Gastrocnemius medialis (tissue), 4 donors: ENCODE measurements around the gene CEL. TPM values are rescaled to one million over a fixed set of nuclear protein-coding genes. Genes with fewer than 3 reads are reported as not detected.
"Not testable (repeated sequence)": the region's sequence is repeated elsewhere in the genome, so short reads cannot be mapped to it uniquely, and the experiment has no call there.

Experiments used
- ATAC-seq, 2 donors: fragments of 150-250 bp; one replicate each; pipeline ENCODE4 v1.9.1; 2016
- DNase-seq, 2 donors: peaks; one replicate each; pipeline ENCODE4 v3.0.0-alpha.2; 2019
- H3K27ac ChIP-seq, 4 donors: fragments of 200-600 bp; sonication (generic); 1 replicate in 1 of 4; 2 replicates in 3 of 4; pipeline ENCODE4 v1.5.1; 2016 to 2018; ENCODE audit warnings: mild to moderate bottlenecking in 2 of 4, moderate library complexity in 1 of 4
- H3K27me3 ChIP-seq, 3 donors: fragments of 200-600 bp; sonication (generic) in 2 of 3; 1 replicate in 1 of 3; 2 replicates in 2 of 3; pipeline versions ENCODE4 v1.5.1 to v1.6.0; 2016 to 2019; ENCODE audit warnings: mild to moderate bottlenecking in 1 of 3, moderate library complexity in 1 of 3
- H3K36me3 ChIP-seq, 2 donors: fragments of 200-600 bp; sonication (generic) in 1 of 2; one replicate each; pipeline ENCODE4 v1.5.1; 2017 to 2018
- H3K4me1 ChIP-seq, 2 donors: fragments of 200-600 bp; sonication (generic) in 1 of 2; one replicate each; pipeline ENCODE4 v1.5.1; 2016 to 2017; ENCODE audit warnings: mild to moderate bottlenecking in 2 of 2
- H3K4me3 ChIP-seq, 4 donors: fragments of 200-600 bp; sonication (generic) in 3 of 4; 1 replicate in 1 of 4; 2 replicates in 3 of 4; pipeline ENCODE4 v1.5.1; 2016 to 2019; ENCODE audit warnings: mild to moderate bottlenecking in 2 of 4
- H3K9me3 ChIP-seq, 3 donors: fragments of 200-600 bp; sonication (generic) in 2 of 3; 1 replicate in 1 of 3; 2 replicates in 2 of 3; pipeline ENCODE4 v1.5.1; 2016 to 2019
- POLR2A ChIP-seq, 2 donors: fragments of 450-650 bp; IDR thresholded peaks; one replicate each; pipeline ENCODE4 v1.6.1; 2017; ENCODE audit warnings: antibody characterized with exemption in 2 of 2, mild to moderate bottlenecking in 2 of 2, moderate library complexity in 2 of 2
- in situ Hi-C, 4 donors: fragments of 200-750 bp; cut with MboI; loops; one replicate each; pipeline versions ENCODE4 v1.15.0 to v1.8.0; 2017; ENCODE audit warnings: low sequenced_read_pairs in 4 of 4
- intact Hi-C: fragments of 100-400 bp; cut with DNase I; formaldehyde crosslinking; loops from one replicate; pipeline ENCODE4 v1.15.1; 2023; ENCODE audit warnings: low total_unique reads
- total RNA-seq, 4 donors: library from RNA; depleted of rRNA; stranded (reverse); fragments of >200 nt; gene quantifications; one replicate each; pipeline versions ENCODE4 v1.1.0 to v1.2.3, GENCODE V29; 2016
- TF ChIP-seq, protein P1 (sequence below), 5 experiments: fragments of 450-650 bp in 3 of 5; fragments of 200-600 bp in 2 of 5; sonication (generic) in 2 of 5; IDR thresholded peaks in 4 of 5; conservative IDR thresholded peaks in 1 of 5; 1 replicate in 4 of 5; 2 replicates in 1 of 5; pipeline ENCODE4 v1.5.1; 2016 to 2019; ENCODE audit warnings: antibody characterized with exemption in 5 of 5, mild to moderate bottlenecking in 3 of 5, moderate library complexity in 3 of 5

The CEL gene
- total RNA-seq, 4 donors from 2014 or later = 0.13 to 1.8 TPM; not detected in 2

DNA sequence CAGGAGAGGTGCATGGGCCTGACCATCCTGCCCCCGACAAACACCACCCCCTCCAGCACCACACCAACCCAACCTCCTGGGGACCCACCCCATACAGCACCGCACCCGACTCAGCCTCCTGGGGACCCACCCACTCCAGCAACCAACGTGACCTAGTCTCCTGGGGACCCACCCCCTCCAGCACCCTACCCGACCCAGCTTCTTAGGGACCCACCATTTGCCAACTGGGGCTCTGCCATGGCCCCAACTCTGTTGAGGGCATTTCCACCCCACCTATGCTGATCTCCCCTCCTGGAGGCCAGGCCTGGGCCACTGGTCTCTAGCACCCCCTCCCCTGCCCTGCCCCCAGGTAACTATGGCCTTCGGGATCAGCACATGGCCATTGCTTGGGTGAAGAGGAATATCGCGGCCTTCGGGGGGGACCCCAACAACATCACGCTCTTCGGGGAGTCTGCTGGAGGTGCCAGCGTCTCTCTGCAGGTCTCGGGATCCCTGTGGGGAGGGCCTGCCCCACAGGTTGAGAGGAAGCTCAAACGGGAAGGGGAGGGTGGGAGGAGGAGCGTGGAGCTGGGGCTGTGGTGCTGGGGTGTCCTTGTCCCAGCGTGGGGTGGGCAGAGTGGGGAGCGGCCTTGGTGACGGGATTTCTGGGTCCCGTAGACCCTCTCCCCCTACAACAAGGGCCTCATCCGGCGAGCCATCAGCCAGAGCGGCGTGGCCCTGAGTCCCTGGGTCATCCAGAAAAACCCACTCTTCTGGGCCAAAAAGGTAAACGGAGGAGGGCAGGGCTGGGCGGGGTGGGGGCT, 4.6 kb downstream of the CEL start:
- DNase-seq (no peak), ATAC-seq (no peak)
- in situ Hi-C loops (no loop called here), intact Hi-C loops (no loop called here)
- Histone ChIP-seq H3K4me3 (no peak overlapping the region), H3K27me3 (no peaks in the 10 kb centered on the region), H3K9me3 (no peaks in the 10 kb centered on the region), H3K27ac (no peak overlapping the region), H3K4me1 (no peaks in the 10 kb centered on the region), H3K36me3 (peaks cover 0 to 4% of the 10 kb centered on the region in 2 donors)
- TF ChIP-seq, protein P1, sequence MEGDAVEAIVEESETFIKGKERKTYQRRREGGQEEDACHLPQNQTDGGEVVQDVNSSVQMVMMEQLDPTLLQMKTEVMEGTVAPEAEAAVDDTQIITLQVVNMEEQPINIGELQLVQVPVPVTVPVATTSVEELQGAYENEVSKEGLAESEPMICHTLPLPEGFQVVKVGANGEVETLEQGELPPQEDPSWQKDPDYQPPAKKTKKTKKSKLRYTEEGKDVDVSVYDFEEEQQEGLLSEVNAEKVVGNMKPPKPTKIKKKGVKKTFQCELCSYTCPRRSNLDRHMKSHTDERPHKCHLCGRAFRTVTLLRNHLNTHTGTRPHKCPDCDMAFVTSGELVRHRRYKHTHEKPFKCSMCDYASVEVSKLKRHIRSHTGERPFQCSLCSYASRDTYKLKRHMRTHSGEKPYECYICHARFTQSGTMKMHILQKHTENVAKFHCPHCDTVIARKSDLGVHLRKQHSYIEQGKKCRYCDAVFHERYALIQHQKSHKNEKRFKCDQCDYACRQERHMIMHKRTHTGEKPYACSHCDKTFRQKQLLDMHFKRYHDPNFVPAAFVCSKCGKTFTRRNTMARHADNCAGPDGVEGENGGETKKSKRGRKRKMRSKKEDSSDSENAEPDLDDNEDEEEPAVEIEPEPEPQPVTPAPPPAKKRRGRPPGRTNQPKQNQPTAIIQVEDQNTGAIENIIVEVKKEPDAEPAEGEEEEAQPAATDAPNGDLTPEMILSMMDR (IDR thresholded peaks at IDR 0.05 in 4 of 5, conservative IDR thresholded peaks at IDR 0.05 in 1 of 5) = no peak
- no peak for TF ChIP-seq POLR2A (IDR thresholded peaks at IDR 0.05)

DNA sequence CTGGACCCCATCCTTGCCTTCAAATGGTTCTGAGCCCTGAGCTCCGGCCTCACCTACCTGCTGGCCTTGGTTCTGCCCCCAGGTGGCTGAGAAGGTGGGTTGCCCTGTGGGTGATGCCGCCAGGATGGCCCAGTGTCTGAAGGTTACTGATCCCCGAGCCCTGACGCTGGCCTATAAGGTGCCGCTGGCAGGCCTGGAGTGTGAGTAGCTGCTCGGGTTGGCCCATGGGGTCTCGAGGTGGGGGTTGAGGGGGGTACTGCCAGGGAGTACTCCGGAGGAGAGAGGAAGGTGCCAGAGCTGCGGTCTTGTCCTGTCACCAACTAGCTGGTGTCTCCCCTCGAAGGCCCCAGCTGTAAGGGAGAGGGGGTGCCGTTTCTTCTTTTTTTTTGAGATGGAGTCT, 5.2 kb downstream of the CEL start:
- no peaks in the 10 kb centered on the region for H3K27me3 ChIP-seq
- no peak overlapping the region for H3K4me3 ChIP-seq
- peaks cover 0 to 4% of the 10 kb centered on the region in 2 donors for H3K36me3 ChIP-seq
- ATAC-seq (no peak), DNase-seq (no peak)
- intact Hi-C loops = no loop called here
- H3K4me1 ChIP-seq = no peaks in the 10 kb centered on the region
- in situ Hi-C loops = no loop called here
- no peaks in the 10 kb centered on the region for H3K9me3 ChIP-seq
- H3K27ac ChIP-seq = no peak overlapping the region
- TF ChIP-seq, protein P1 (IDR thresholded peaks at IDR 0.05 in 4 of 5, conservative IDR thresholded peaks at IDR 0.05 in 1 of 5) = no peak
- no peak for TF ChIP-seq POLR2A (IDR thresholded peaks at IDR 0.05)

DNA sequence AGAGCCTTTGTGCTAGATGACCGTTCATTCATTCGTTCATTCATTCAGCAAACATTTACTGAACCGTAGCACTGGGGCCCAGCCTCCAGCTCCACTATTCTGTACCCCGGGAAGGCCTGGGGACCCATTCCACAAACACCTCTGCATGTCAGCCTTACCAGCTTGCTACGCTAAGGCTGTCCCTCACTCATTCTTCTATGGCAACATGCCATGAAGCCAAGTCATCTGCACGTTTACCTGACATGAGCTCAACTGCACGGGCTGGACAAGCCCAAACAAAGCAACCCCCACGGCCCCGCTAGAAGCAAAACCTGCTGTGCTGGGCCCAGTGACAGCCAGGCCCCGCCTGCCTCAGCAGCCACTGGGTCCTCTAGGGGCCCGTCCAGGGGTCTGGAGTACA, 6.0 kb downstream of the CEL start:
- Histone ChIP-seq H3K27ac (no peak overlapping the region), H3K4me1 (no peaks in the 10 kb centered on the region), H3K36me3 (peaks cover 0 to 4% of the 10 kb centered on the region in 2 donors), H3K4me3 (no peak overlapping the region), H3K27me3 (no peaks in the 10 kb centered on the region), H3K9me3 (no peaks in the 10 kb centered on the region)
- no peak for TF ChIP-seq POLR2A (IDR thresholded peaks at IDR 0.05)
- TF ChIP-seq, protein P1 (IDR thresholded peaks at IDR 0.05 in 4 of 5, conservative IDR thresholded peaks at IDR 0.05 in 1 of 5) = no peak
- intact Hi-C loops (no loop called here), in situ Hi-C loops (no loop called here)
- ATAC-seq (no peak), DNase-seq (no peak)

DNA sequence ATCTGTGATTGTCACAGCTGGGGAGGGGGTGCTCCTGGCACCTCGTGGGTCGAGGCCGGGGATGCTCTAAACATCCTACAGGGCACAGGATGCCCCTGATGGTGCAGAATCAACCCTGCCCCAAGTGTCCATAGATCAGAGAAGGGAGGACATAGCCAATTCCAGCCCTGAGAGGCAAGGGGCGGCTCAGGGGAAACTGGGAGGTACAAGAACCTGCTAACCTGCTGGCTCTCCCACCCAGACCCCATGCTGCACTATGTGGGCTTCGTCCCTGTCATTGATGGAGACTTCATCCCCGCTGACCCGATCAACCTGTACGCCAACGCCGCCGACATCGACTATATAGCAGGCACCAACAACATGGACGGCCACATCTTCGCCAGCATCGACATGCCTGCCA, 6.7 kb downstream of the CEL start:
- H3K27me3 ChIP-seq, H3K9me3 ChIP-seq, ATAC-seq, intact Hi-C loops, H3K36me3 ChIP-seq, H3K27ac ChIP-seq, H3K4me1 ChIP-seq, H3K4me3 ChIP-seq, DNase-seq, in situ Hi-C loops: not testable (repeated sequence)

DNA sequence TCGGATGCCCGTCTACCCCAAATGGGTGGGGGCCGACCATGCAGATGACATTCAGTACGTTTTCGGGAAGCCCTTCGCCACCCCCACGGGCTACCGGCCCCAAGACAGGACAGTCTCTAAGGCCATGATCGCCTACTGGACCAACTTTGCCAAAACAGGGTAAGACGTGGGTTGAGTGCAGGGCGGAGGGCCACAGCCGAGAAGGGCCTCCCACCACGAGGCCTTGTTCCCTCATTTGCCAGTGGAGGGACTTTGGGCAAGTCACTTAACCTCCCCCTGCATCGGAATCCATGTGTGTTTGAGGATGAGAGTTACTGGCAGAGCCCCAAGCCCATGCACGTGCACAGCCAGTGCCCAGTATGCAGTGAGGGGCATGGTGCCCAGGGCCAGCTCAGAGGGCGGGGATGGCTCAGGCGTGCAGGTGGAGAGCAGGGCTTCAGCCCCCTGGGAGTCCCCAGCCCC, 8.8 kb downstream of the CEL start:
- H3K4me3 ChIP-seq, DNase-seq, ATAC-seq, H3K4me1 ChIP-seq, in situ Hi-C loops, H3K27ac ChIP-seq, H3K9me3 ChIP-seq, intact Hi-C loops, H3K27me3 ChIP-seq, H3K36me3 ChIP-seq: not testable (repeated sequence)

DNA sequence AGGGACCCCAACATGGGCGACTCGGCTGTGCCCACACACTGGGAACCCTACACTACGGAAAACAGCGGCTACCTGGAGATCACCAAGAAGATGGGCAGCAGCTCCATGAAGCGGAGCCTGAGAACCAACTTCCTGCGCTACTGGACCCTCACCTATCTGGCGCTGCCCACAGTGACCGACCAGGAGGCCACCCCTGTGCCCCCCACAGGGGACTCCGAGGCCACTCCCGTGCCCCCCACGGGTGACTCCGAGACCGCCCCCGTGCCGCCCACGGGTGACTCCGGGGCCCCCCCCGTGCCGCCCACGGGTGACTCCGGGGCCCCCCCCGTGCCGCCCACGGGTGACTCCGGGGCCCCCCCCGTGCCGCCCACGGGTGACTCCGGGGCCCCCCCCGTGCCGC, 9.2 kb downstream of the CEL start:
- in situ Hi-C loops, H3K4me1 ChIP-seq, H3K27me3 ChIP-seq, H3K9me3 ChIP-seq, H3K36me3 ChIP-seq, H3K4me3 ChIP-seq, intact Hi-C loops, DNase-seq, ATAC-seq, H3K27ac ChIP-seq: not testable (repeated sequence)
